Fibroblast of peridontal ligament (primary cell): Measurements from ENCODE around the gene CCND2.
"Not testable (repeated sequence)": the region's sequence is repeated elsewhere in the genome, so short reads cannot be mapped to it uniquely, and the experiment has no call there.

Experiments
- DNase-seq: peaks from one replicate; pipeline ENCODE4 v3.0.0-alpha.2; 2010; ENCODE audit errors: extremely low read depth

CCND2 gene

DNA sequence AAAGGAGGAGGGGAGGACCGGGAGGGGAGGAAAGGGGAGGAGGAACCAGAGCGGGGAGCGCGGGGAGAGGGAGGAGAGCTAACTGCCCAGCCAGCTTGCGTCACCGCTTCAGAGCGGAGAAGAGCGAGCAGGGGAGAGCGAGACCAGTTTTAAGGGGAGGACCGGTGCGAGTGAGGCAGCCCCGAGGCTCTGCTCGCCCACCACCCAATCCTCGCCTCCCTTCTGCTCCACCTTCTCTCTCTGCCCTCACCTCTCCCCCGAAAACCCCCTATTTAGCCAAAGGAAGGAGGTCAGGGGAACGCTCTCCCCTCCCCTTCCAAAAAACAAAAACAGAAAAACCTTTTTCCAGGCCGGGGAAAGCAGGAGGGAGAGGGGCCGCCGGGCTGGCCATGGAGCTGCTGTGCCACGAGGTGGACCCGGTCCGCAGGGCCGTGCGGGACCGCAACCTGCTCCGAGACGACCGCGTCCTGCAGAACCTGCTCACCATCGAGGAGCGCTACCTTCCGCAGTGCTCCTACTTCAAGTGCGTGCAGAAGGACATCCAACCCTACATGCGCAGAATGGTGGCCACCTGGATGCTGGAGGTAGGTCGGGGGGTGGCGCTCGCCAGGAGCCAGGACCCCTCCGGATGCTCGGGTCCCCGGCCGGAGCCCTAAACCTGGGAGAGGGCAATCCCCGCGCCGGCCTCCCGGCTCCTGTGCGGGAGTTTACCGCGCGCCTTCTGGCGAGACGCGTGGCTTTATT is at the start of gene CCND2:
Gene CCND2, plus strand, starts transcription at position 111 of the 744 bp plus-strand sequence. Its CDS starts 279 bp downstream, at position 390.
- peak; percentile 31 for DNase-seq

DNA sequence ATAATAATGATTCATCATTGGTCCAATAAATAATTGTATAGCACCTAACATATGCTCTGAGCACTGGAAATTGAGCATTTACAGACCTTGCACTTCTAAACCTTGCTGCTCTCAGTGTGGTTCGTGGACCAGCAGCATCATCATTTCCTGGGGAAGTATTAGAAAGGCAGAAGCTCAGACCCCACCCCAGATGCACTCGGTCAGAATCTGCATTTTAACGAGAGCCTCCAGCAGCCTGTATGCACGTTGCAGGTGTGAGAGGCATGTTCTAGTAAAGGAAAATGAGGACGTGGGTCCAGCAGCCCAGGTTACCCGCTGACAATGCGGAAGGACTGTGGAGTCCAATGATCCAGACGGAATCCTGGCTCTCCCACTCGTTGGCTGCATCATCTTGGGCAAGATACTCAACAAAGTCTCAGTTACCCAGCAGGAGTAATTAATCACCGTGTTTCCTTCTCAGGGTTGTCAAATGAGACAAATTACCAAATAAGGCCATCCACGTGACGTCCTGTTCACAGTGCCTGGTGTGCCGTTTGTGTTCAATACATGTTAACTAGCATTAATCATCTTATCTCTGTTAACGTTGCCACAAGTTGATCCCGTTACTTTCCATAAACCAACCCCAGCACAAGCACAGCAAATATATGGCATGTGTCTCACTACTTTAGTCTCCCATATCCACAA is 49.2 kb upstream of the CCND2 start:
- DNase-seq, result no peak

DNA sequence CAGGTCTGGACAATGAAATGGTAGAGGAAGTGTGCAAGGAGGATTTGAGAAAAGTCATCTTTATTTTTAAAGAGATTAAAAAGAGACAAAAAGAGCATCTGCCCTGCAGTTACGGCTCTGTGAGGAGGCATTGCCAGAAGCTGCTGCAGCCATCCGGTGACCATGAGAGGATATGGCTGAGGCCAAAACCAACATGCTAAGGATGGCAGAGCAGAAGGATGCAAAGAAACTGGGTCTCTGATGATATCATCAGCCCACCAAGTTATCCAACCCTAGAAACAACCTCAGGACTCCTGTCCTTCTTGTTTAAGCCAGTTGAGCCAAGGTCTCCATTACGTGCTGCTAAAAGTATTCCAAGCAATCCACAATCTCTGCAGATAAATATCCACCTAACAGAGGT is 48.0 kb upstream of the CCND2 start:
- no peak for DNase-seq

DNA sequence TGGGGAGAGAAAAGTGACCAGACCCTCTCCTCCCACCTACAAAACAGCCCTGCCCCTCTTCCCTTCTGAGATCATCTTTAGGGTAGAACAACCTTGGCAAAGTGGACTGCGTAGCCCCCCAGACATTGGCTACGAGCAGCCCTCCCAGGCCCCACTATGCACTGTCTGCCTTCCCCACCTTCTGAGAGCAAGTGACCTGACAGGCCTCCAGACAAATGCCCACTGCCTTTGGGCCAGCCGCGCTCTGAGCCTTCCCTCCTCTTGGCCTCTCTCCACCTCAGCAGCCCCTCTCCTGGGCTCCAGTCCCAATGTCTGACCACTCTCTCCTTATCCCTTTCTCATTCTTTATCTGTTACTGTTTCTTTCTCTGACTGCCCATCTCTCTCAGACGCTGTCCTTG is 46.5 kb upstream of the CCND2 start:
- DNase-seq, result no peak

DNA sequence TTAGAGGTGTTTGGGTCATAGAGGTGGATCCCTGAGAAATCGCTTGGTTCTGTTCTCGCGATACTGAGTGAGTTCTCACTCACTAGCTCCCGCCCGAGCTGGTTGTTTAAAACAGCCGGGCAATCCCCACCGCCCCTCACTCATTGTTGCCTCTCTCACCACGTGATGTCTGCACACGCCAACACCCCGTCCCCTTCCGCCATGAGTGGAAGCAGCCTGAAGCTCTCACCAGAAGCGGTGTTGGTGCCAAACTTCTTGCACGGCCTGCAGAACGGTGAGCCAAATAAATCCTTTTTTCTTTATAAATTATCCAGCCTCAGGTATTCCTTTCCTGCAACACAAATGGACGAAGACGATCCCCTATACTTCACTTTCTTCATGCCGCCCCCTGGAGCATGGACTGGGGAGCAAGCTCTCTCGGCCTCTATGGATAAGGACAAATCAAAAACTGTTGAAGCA is 45.4 kb upstream of the CCND2 start:
- no peak for DNase-seq

DNA sequence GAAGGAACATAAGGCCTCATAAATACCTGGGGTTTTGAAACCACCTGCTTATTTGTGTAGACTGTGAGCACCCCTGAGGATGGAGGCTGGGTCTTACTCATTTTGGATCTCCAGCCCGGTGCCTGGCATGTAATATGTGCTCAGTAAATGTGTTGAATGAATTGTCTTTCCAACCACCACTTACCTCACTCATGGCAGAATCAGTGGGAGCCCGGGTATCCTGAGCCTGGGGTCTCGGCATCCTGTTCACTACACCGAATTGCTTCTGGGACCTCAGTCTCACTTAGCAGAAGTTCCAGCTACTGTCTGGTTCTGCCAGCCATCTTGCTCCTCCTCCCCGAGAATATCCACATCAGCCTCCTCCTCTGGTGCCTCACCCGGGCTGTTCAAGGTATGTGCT is 43.0 kb upstream of the CCND2 start:
- no peak for DNase-seq

DNA sequence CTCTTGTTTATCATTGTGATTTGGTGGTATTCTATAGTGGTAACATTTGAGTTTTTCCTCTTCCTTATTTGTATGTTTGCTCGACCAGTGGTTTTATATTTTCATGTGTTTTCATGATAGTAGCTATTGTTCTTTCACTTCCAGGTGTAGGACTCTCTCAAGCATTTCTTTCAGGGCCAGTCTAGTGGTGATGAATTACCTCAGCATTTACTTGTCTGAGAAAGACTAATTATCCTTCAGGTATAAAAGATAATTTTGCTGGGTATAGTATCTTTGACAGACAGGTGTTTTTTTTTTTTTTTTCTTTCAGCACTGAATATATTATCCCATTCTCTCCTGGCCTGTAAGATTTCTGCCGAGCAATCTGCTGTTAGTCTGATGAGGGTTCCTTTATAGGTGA is 35.0 kb upstream of the CCND2 start:
- no peak for DNase-seq

DNA sequence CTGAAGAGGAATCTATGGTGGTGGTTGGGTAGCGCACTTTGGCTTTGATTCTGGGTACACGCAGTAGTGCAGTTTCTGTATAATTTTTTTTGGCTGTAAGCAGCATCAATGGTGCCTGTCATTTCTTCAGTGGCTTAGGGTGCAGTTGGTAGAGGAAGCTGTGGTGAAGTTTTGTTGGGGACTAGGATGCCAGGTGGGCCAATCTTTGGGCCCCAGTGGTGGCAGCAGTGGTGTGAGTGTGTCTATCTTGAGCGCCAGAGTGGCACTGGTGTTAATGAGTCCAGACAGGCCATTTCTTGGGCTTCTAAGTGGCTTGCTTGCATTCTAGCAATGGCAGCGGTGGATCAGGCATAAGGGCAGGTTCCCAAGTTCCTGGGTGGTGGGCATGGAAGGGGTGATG is 33.8 kb upstream of the CCND2 start:
- no peak for DNase-seq

DNA sequence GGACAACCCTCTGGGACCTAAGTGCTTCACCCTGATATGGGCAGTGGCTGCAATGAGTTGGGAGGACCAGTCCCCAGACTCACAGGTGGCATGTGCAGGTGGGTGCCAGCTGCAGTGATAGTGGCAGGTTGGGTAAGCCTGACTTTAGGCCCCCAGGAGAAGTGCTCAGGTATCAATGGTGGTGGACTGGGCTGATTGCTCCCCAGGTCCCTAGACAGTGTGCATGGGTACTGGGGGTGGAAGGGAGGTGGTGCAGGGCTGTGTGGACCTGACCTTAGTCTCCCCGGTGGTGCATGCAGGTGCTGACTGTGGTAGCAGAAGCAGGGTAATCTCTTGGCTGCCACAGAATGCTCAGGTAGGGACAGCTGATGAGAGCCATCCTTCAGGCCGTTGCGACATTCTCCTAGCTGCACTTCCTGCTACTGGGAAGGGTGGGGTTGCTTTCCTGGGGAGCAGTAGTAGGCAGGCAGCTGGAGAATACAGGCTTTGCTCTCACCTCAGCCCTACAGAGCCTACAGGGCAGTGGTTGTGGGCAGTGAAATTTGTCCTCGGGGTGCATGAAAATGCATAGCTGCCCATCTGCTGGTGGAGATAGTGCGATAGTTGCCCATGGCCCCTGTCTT is 33.3 kb upstream of the CCND2 start:
- DNase-seq, result no peak

DNA sequence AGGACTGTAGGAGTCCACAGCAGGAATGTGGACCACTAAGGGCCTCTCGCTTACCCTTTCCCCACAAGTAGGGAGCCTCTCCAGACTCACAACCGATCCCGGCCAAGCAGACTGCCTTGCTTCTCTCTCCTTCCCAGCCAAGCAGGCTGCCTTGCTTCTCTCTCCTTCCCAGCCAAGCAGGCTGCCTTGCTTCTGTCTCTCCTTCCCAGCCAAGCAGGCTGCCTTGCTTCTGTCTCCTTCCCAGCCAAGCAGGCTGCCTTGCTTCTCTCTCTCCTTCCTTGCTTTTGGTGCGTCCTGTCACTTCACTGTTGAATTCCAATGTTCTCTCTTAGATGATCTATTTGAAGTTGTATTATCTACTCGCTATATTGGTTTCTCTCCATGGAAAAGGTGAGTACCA is 32.6 kb upstream of the CCND2 start:
- no peak for DNase-seq

DNA sequence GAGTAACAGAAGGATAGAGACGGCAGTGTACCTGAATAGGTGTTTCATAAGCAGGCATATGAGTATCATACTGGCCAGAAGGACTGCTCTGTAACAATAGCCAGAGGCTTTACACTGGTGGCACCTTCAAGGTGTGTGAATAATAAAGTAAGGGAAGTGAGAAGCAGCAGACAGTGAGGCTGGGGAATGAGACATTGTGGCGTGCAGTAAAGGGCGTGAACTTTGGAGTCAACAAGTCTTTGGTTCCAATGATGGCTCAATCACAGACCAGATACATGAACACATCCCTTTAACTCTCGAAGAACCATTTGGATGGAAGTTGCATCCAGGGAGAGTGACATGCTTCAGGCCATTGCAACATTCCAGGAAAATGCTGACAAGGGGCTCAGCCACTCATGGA is 32.0 kb upstream of the CCND2 start:
- DNase-seq, result no peak

DNA sequence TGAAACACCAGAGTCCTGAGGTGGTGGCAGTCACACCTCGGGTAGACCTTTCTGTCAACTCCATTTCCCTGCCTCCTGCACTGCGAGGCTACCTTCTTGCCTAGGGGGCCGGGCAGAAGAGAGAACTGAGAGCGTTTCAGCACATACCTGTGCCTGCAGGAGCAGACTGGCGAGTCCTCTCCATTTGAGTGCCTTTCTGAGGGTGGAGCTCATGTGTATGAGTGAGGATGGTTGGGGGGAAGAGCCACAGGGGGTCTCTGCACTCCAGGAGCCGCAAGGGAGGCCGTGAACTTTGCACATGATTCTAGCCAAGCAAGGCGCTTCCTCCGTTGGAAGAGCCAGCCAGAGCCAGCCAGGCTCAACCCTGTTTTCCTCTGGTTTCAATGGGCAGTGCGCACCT is 31.0 kb upstream of the CCND2 start:
- no peak for DNase-seq

DNA sequence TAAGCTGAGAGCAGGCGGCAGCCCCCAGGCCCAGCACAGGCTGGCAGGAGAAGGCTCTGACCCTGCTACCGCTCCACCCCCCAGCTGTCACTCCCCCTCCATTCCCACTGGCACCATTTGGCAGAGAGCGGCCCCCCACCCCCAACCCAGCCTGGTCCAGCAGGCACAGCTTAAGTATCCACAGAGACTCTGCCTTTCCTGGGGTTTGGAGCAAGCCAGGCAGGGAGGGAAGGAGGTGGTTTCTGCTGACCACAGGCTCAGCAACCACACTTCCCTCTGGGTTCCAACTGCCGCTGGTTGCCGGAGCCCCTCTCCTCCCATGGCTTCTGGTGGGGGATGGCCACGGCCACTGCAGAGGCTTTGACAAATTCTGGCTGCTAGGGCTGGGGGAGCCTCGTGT is 30.5 kb upstream of the CCND2 start:
- DNase-seq, result no peak

DNA sequence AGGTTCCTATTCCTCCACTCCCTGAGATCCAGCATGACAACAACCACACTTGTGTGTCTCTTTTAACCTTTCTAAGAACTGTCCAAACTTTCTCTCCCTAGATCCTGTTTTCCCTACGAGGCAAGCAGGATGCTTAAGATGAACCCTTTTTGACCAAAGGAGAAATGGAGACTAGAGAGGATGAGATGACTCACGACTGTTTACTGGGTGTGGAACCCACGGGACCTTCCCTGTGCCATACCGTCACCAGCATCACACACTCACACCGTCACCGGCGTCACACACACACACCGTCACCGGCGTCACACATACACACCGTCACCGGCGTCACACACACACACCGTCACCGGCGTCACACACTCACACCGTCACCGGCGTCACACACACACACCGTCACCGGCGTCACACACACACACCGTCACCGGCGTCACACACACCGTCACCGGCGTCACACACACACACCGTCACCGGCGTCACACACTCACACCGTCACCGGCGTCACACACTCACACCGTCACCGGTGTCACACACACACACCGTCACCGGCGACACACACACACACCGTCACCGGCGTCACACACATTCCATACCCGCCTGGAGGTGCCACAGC is 30.0 kb upstream of the CCND2 start:
- not testable (repeated sequence) for DNase-seq

DNA sequence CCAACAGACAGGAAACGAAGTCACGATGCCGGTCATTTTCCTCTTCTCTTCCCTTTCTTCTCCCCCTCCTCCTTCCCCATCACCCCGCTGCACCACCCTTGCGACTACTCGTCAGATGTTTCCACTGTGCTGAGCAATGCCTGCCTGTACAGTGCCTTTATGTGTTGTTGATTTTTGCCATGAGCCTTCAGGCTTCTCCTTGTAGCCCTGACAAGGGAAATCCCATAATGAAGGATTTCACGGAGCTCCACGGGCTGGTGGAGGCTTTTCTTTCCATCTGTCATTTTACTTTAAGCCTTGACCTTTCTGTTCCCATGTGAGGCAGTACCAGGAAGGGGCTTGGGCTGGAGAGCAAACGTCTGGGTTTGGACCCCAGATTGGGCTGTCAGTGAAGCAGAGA is 28.7 kb upstream of the CCND2 start:
- no peak for DNase-seq

DNA sequence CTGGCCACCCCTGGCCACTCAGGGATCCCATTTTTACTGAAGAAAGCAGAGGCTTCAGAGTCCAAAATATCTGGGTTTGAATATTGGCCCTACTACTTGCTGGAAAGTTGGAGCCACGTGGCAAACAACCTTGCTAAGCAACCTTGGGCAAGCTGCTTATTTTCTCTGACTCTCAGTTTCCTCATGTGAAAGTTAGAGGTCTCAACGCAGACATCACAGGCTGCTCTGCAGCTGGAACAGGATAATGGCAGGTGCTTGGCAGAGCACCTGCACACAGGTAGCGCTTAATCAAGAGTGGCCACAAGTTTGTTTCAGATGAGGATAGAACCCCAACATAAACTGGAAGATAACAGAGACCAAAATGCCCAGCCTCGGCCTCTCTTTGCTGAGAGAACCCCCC is 28.1 kb upstream of the CCND2 start:
- DNase-seq, result no peak

DNA sequence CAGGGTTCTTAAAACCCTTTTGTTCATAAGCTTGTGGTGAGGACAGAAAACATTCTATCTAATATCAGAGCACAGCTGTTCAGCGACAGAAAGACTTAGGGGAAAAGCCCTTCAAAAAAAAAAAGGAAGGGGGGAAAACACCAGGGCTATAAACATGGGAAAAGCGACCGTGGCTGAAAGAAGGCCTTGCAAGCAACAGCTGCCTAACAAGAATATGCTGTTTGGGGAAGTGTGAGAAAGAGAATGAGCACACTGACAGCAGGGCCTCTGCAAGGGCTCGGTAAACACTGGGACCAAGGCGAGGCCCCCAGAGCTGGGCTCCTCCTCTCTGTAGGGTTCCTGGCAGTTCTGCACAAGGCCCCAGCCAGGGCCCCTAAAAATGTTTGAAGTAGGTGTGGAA is 27.4 kb upstream of the CCND2 start:
- DNase-seq, result no peak

DNA sequence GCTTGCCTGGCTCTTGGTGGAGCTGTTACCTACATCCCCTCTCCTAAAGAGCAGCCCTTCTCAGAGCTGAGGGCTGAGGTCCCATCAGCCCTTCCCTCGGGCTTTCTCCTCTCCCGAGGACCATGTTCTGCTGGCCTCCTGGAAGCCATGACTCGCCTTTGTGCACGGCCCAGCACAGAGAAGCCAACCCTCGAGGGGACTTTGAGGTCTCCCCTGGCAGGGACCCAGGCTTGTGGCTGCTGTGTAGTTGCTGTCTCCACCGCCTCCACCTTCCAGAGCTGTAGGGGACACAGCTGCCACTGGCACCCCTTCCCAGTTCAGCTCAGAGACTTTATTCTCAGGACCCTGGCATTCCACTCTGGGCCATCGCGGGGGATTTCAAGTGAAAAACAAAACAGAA is 22.9 kb upstream of the CCND2 start:
- DNase-seq, result no peak

DNA sequence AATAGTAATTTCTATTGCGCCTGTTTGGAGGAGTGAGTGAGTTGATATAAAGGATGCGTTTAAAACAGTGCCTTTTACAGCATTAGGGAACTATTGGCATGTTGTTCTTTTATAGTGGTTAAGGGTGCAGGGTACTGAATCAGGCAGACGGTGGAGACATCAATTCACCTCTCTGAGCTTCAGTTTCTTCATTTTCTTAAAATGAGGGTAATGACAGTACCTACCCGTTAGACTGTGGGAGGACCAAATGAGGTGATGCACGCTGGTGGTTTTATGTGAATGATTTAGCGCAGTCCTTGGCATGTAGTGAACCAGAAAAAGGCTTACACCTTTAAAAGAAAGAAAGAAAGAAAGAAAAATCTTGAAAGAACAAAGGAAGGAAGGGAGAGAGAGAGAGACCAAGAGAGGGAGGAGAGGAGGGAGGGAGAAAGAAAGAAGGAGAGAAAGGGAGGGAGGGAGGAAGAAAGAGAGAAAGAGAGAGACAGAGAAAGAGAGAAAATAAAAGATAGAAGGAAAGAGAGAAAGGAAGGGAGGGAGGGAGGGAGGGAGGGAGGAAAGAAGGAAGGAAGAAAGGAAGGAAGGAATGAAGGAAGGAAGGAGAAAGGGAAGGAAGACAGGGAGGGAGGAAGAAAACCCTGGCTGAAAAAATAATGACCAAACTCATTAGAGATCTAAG is 22.2 kb upstream of the CCND2 start:
- DNase-seq, result no peak

DNA sequence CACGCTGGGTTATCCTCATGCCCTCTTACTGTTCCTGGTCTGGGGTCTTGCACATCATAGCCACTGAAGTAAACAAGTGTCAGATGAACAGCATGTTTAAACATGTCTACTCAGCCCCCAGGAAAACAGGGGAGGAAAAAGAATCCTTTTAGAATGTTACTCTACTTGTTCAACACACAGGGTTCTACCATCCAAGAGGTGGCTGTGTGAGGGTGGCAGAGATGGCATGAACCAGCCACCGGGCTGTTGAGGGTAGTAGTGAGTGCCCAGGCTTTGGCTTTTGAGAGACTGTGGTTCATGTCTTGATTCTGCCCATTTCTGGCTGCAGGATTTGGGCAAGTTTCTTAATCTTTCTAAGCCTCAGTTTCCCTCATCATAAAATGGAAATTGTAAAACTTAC is 21.6 kb upstream of the CCND2 start:
- DNase-seq, result no peak

DNA sequence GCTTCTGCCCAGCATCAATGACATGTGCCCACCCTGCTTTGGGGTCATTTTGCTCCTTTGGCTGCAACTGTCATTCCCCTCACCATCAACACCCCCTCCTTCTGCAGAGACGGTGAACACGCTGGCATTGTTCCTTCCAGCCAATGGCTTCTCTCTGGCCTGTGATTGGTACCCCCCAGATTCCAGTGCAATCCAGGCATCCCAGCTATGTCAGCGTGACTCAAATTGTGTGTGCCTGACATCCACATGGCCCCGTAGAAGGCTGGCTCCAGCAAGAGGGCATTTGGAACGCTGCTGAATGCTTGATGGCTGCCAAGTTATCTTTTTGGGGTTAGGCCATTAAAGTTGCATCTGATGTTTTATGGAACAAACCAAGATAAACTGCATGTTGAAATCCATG is 21.0 kb upstream of the CCND2 start:
- no peak for DNase-seq
